Measurements from ENCODE around the gene ZFYVE21.

DNA sequence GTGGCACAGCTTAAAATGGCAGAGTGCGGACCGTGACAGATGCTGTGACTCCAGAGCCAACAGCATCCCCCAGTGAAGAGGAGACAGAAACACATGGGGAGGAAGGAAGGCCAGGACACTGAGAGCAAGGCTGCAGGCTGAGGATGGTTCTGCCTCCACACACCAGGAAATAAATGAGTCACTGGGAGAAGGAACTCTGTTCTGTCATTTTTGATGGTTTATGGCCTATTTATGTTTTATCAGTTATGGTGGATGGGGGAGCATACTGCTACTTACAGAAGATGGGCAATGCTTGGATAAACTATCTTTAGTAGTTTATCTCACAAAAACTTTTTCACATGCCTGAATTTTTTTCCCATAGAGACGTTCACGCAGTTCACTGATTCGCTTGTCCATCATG is 33.8 kb downstream of the ZFYVE21 start:
- no peak for TF ChIP-seq CTCF (IDR thresholded peaks at IDR 0.05)
- no peak for TF ChIP-seq POLR2A (IDR thresholded peaks at IDR 0.05)
- TF ChIP-seq EP300 (IDR thresholded peaks at IDR 0.05): no peak

Measured in ovary (tissue), 3 donors.